ENCODE measurements around the gene GNB1L.
"Not testable (repeated sequence)": the region's sequence is repeated elsewhere in the genome, so short reads cannot be mapped to it uniquely, and the experiment has no call there.

The GNB1L gene

GRCh38 chr22:19795617-19796008 lies 59.1 kb downstream of the GNB1L start:
- DNase-seq (ENCODE audit: low spot score) = no peak

DNA sequence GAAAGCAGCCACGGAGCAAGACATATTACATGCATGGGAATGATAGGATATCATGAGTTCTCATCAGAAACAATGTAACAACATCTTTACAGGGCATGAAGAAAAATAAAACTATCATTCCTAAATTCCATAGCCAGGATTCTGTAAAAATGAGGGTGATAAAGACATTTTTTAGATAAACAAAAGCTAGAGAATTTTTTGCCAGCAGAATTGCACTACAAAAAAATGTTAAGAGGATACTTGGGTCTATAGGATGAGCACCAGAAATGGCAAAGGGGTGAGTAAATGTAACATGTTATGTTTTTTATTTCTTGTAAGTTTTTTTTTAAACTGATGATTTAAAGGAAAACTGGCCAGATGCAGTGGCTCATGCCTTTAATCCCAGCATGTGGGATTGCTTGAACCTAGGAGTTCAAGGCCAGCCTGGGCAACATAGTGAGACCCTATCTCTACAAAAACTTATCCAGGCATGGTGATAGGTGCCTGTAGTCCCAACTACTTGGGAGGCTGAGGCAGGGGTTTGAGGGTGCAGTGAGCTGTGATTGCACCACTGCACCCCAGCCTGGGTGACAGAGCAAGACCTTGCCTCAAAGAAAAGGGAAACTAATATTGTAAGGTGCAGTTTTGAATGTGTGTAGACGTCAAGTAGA lies 60.9 kb downstream of the GNB1L start:
- no peak for DNase-seq (ENCODE audit: low spot score)

- DNase-seq (ENCODE audit: low spot score) = no peak
Observed at GRCh38 chr22:19793161-19793560, 61.5 kb downstream of the GNB1L start.

- not testable (repeated sequence) for DNase-seq (ENCODE audit: low spot score)
Observed at GRCh38 chr22:19792383-19792896, 62.2 kb downstream of the GNB1L start.

DNA sequence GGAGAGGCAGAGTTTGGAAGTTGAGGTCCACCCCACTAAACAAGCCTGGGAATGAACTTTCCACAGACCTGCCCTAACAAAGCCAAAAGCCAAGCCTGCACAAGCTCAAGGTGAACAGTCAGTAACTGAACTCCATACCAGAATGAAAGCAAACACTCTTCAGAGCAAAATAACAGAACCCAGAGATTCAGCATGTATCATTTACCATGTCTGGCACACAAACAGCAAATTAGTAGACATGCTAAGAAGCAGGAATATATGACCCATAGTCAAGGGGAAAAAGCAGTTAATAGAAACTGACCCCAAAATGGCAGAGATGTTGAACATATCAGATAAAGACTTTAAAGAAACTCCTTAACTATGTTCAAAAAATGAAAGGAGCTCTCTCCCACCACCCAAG lies 62.8 kb downstream of the GNB1L start:
- DNase-seq (ENCODE audit: low spot score) = no peak

DNA sequence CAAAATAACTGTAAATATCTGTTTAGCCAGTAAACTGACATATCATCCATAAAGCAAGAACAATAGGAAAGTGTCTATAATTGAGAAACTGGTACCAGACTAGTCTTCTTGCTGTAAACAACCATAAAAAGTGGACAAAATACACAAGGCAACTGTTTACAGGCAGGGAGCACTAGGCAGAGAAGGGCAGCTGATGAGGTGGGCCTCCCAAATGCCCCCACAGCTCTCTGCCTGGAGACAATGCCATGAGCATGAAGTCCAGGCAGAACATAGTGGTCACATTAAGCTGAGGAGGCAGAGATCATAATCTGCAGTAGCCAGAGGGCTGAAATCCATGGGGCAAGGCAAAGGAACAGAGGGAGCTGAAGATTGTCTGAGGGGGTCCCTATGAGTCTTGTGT lies 63.4 kb downstream of the GNB1L start:
- no peak for DNase-seq (ENCODE audit: low spot score)

GRCh38 chr22:19789828-19790227 lies 64.8 kb downstream of the GNB1L start:
- no peak for DNase-seq (ENCODE audit: low spot score)

GRCh38 chr22:19789406-19789805 lies 65.3 kb downstream of the GNB1L start:
- DNase-seq (ENCODE audit: low spot score) = no peak

GRCh38 chr22:19788661-19789225 lies 65.9 kb downstream of the GNB1L start:
- DNase-seq (ENCODE audit: low spot score) = no peak

GRCh38 chr22:19787849-19788141 lies 66.9 kb downstream of the GNB1L start:
- DNase-seq (ENCODE audit: low spot score) = no peak

GRCh38 chr22:19786959-19787848 lies 67.5 kb downstream of the GNB1L start:
- DNase-seq (ENCODE audit: low spot score) = no peak

DNA sequence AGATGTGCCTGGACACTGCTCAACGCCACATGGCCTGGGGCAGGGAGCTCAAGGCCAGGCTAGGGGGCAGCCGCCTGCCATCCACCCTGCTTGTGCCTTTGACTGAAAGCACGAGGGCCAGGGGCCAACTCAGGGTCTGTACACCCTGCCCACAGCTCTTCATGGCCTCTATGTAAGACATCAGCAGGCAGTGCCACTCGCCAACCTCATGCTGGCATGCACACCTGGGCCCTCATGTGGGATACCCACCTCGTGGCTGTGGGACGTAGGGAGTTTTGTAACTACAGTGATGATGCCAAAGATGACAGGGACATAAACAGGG lies 68.4 kb downstream of the GNB1L start:
- DNase-seq (ENCODE audit: low spot score) = no peak

DNA sequence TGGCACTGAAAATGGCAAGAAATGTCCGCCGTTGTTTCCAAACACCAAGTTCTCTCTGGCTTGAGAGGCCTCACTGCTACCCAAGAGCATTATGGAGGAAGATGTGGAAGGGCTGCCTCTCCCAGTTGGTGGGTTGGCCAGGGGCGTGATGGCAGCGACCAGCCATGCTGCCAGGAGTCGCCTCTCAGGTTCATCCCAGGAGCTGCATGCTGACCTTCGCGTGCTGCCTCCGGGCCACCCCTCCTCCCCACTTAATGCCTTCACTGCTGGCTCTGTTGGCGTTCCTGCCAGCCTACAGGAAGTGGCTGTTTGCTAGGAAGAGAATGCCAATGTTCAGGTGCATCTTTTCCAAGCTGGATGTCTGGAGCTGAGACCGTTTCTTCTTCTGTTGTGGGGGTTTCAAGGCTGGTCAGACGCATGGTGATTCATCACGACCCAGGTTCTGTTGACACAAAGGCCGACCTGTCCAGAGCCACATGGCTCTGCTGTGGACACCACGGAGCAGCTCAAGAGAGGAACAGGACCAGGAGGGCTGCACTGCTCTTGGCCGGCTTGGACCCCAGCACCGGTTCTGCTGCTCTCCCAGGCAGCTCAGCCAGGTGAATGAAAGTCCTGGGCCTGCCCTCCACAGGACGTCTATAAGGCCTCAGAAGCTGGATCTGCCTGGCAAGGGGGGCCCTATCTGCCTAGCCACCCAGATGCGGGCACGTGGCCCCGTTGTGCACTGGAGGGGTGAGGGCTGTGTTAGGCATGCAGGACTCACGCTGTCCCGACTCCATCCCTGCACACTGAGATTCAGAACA lies 69.0 kb downstream of the GNB1L start:
- no peak for DNase-seq (ENCODE audit: low spot score)

DNA sequence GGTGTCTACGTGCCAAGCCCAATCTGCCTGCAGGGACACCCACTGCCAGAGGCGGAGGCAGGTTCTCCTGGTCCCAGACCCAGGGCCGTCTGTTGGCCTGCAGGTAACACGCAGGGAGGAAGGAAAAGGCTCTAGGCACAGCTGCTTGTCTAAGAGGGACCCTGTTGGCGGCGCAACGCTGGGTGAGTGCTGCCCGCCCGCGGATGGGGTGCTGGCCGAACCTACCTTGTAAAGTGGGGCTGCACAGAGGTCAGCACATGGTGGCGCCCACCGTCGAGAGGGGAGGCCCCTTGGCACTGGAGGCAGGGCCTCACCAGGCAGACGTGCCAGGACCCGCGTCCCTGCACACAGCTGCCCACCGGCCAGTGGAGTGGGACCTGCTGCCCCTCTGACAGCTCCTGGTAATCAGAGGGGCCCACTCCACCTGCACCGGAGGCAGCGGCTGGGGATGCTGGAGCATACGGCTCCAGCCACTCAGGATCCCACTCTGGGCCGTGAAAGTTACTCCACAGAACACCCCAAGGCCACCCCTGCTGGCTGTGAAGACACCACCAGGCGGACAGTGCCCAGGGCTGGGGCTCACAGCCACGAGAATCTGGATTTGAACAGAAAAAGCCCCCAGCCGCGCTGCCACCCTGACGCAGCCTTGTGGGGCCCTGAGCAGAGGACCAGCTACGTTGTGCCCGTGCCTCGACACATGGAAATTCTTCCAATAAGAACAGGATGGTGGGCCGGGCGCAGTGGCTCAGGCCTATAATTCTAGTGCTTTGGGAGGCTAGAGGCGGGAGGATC lies 70.1 kb downstream of the GNB1L start:
- DNase-seq (ENCODE audit: low spot score) = no peak

DNA sequence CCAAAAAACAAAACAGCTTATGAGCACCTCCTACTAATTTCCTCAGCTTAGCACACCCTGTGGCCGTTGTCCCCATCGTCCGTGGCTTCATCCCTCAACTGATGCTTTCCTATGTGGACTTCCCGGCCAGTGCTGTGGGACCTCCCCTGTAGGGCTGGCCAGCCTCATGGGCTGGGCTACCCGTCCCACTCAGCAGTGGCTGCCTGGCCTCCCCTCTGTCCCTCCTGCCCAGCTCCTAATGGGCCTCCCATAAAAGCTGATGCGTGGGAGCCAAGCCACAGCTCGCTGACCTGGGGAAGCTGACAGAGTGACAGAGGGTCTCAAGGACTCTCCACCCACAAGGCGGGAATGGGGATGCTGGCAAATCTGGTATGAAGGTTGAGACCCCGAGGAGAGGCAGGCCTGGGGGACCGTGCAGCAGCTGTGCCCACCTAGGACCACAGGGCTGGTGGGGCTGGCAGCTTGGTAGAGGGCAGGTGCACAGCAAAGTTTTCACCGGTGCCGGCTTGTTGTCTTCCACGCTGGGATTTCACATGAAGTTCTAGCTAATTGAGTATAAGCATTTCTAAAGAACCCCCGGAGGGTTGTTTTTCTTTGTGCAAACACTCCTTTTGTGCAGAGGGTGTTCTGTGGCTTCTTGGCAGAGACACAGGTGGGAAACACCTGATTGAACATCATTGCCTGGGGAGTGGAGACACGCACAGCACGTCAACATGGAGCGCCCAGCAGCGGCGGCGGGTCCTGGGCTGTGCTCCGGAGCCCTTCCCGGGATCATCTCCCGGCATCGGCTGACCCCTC lies 70.9 kb downstream of the GNB1L start:
- DNase-seq (ENCODE audit: low spot score) = no peak

DNA sequence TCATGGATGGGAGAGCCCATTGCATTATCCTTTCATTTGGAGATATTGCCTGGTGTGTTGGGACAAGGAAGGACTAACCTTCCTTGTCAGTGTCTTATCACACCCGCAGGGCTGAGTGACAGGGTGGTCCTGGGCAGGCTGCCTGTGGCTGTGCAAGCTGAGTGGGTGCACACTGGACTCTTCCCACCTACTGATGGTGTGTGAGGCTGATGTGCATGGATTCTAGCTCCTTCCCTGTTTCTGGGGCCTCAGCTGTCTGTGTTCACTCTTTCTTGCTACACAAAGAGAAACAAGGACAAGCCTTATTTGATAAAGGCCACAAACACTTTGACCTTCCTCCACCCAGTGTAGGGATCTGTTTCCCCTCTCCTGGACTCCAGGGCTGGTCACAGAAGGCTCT lies 72.1 kb downstream of the GNB1L start:
- no peak for DNase-seq (ENCODE audit: low spot score)

GRCh38 chr22:19779685-19780268 lies 74.9 kb downstream of the GNB1L start:
- no peak for DNase-seq (ENCODE audit: low spot score)

GRCh38 chr22:19779011-19779421 lies 75.7 kb downstream of the GNB1L start:
- no peak for DNase-seq (ENCODE audit: low spot score)

DNA sequence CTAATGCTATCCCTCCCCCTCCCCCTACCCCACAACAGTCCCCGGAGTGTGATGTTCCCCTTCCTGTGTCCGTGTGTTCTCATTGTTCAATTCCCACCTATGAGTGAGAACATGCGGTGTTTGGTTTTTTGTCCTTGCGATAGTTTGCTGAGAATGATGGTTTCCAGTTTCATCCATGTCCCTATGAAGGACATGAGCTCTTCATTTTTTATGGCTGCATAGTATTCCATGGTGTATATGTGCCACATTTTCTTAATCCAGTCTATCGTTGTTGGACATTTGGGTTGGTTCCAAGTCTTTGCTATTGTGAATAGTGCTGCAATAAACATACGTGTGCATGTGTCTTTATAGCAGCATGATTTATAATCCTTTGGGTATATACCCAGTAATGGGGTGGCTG lies 77.5 kb downstream of the GNB1L start:
- not testable (repeated sequence) for DNase-seq (ENCODE audit: low spot score)

- no peak for DNase-seq (ENCODE audit: low spot score)
Observed at GRCh38 chr22:19776433-19777031, 78.1 kb downstream of the GNB1L start.

All from NAMALWA (cell line).